Breast epithelium (tissue), 4 donors: Measurements from ENCODE around the gene DUSP6. TPM values are rescaled to one million over a fixed set of nuclear protein-coding genes. Genes with fewer than 3 reads are reported as not detected.
A peak's percentile ranks its signal among the peaks of the same experiment; 100 is the strongest.

Experiments used
- DNase-seq, 2 donors: peaks; one replicate each; pipeline ENCODE4 v3.0.0-alpha.2; 2019; ENCODE audit warnings: low spot score in 2 of 2
- H3K27ac ChIP-seq, 2 donors: fragments of 200-600 bp; sonication (generic) in 1 of 2; one replicate each; pipeline ENCODE4 v1.5.1; 2016 to 2019; ENCODE audit warnings: mild to moderate bottlenecking in 1 of 2
- H3K27me3 ChIP-seq, 2 donors: fragments of 200-600 bp; sonication (generic) in 1 of 2; one replicate each; pipeline versions ENCODE4 v1.5.1 to v1.6.0; 2017 to 2019; ENCODE audit warnings: control low read depth in 1 of 2, mild to moderate bottlenecking in 1 of 2
- H3K36me3 ChIP-seq: fragments of 200-600 bp; one replicate; pipeline ENCODE4 v1.5.1; 2019
- H3K4me1 ChIP-seq, 2 donors: fragments of 200-600 bp; sonication (generic); one replicate each; pipeline ENCODE4 v1.5.1; 2016 to 2019; ENCODE audit warnings: control low read depth in 1 of 2
- H3K4me3 ChIP-seq, 3 donors: fragments of 200-600 bp; sonication (generic); 1 replicate in 2 of 3; 2 replicates in 1 of 3; pipeline ENCODE4 v1.5.1; 2016 to 2019; ENCODE audit warnings: mild to moderate bottlenecking in 3 of 3, moderate library complexity in 2 of 3
- H3K9me3 ChIP-seq, 2 donors: fragments of 200-600 bp; sonication (generic) in 1 of 2; one replicate each; pipeline ENCODE4 v1.5.1; 2016 to 2019; ENCODE audit warnings: control low read depth in 1 of 2
- CTCF ChIP-seq, 3 donors: fragments of 450-650 bp; IDR thresholded peaks; one replicate each; pipeline ENCODE4 v1.5.1; 2016 to 2017; ENCODE audit warnings: antibody characterized with exemption in 3 of 3, mild to moderate bottlenecking in 3 of 3, moderate library complexity in 3 of 3
- POLR2A ChIP-seq: fragments of 450-650 bp; IDR thresholded peaks from one replicate; pipeline ENCODE4 v1.6.1; 2016; ENCODE audit warnings: antibody characterized with exemption, mild to moderate bottlenecking, moderate library complexity
- POLR2AphosphoS5 ChIP-seq, 3 donors: sonication (generic); formaldehyde crosslinking; IDR thresholded peaks; one replicate each; pipeline ENCODE4 v1.6.1; 2017; ENCODE audit warnings: antibody characterized with exemption in 3 of 3
- intact Hi-C: fragments of 100-400 bp; cut with DNase I; formaldehyde crosslinking; loops from one replicate; pipeline ENCODE4 v1.15.1; 2023; ENCODE audit warnings: low total_unique reads
- total RNA-seq, 3 donors: library from RNA; depleted of rRNA; stranded (reverse); fragments of >200 nt; gene quantifications; one replicate each; pipeline ENCODE4 v1.1.0, GENCODE V29; 2016

The DUSP6 gene
- total RNA-seq, 3 donors from 2014 or later, result 53.8 to 97.5 (median 88.8) TPM

- peak; percentile 80 to 85 for DNase-seq
- H3K36me3 ChIP-seq, result no peaks in the 10 kb centered on the region
- no peak for TF ChIP-seq POLR2A
- no peak for TF ChIP-seq CTCF (IDR thresholded peaks at IDR 0.05)
- TF ChIP-seq POLR2AphosphoS5 (IDR thresholded peaks at IDR 0.05), result peak; percentile 7 to 65 (median 33)
- H3K4me1 ChIP-seq, result peaks cover 0 to 8% of the 10 kb centered on the region in 2 donors
- peak overlapping the region; percentile 85 to 93 (median 91) for H3K4me3 ChIP-seq
- H3K27ac ChIP-seq, result peak overlapping the region; percentile 98 to 99
- intact Hi-C loops, result loop anchor here (10.0 kb wide), 1 partner anchor 101 kb away; no protein-coding TSS in a partner anchor
- no peaks in the 10 kb centered on the region for H3K9me3 ChIP-seq
- H3K27me3 ChIP-seq, result no peaks in the 10 kb centered on the region
Measured at GRCh38 chr12:89353823-89354611, 1.7 kb upstream of the DUSP6 start.

GRCh38 chr12:89353188-89353822 is 1.0 kb upstream of the DUSP6 start:
- H3K4me3 ChIP-seq, result peak overlapping the region; percentile 85 to 93 (median 91)
- TF ChIP-seq POLR2A (no peak), POLR2AphosphoS5 (IDR thresholded peaks at IDR 0.05) (no peak), CTCF (IDR thresholded peaks at IDR 0.05) (no peak)
- peaks cover 0 to 10% of the 10 kb centered on the region in 2 donors for H3K4me1 ChIP-seq
- no peaks in the 10 kb centered on the region for H3K36me3 ChIP-seq
- peak overlapping the region; percentile 98 to 99 for H3K27ac ChIP-seq
- no peaks in the 10 kb centered on the region for H3K9me3 ChIP-seq
- intact Hi-C loops, result loop anchor here (10.0 kb wide), 1 partner anchor 101 kb away; no protein-coding TSS in a partner anchor
- no peaks in the 10 kb centered on the region for H3K27me3 ChIP-seq
- DNase-seq, result peak; percentile 71 to 74

- Histone ChIP-seq H3K4me3 (peak overlapping the region; percentile 85 to 93 (median 91)), H3K36me3 (no peaks in the 10 kb centered on the region), H3K27me3 (no peaks in the 10 kb centered on the region), H3K9me3 (no peaks in the 10 kb centered on the region), H3K4me1 (peaks cover 0 to 10% of the 10 kb centered on the region in 2 donors), H3K27ac (peak overlapping the region; percentile 98 to 99)
- intact Hi-C loops, result loop anchor here (10.0 kb wide), 1 partner anchor 103 kb away; no protein-coding TSS in a partner anchor
- TF ChIP-seq CTCF (IDR thresholded peaks at IDR 0.05), result no peak
- TF ChIP-seq POLR2AphosphoS5 (IDR thresholded peaks at IDR 0.05), result no peak
- TF ChIP-seq POLR2A, result no peak
- DNase-seq, result no peak
Measured at GRCh38 chr12:89352242-89352491, 134 bp downstream of the DUSP6 start.

- Histone ChIP-seq H3K36me3 (no peaks in the 10 kb centered on the region), H3K9me3 (no peaks in the 10 kb centered on the region), H3K4me1 (peaks cover 0 to 10% of the 10 kb centered on the region in 2 donors), H3K4me3 (peak overlapping the region; percentile 85 to 93 (median 91)), H3K27ac (peak overlapping the region; percentile 98 to 99), H3K27me3 (no peaks in the 10 kb centered on the region)
- TF ChIP-seq POLR2A (no peak), POLR2AphosphoS5 (IDR thresholded peaks at IDR 0.05) (peak in 1 of 3 donors; percentile 69), CTCF (IDR thresholded peaks at IDR 0.05) (no peak)
- intact Hi-C loops, result loop anchor here (10.0 kb wide), 1 partner anchor 103 kb away; no protein-coding TSS in a partner anchor
- DNase-seq, result no peak
Measured at GRCh38 chr12:89351489-89352241, 636 bp downstream of the DUSP6 start.
